H9 (cell line): ENCODE data around the gene BCKDHB. TPM values are rescaled to one million over a fixed set of nuclear protein-coding genes. Genes with fewer than 3 reads are reported as not detected.

Experiments
- DNase-seq: peaks from one replicate; pipeline ENCODE4 v3.0.0-alpha.2; 2017
- H2AFZ ChIP-seq: one replicate; pipeline ENCODE4 v1.6.1; 2013; ENCODE audit warnings: mild to moderate bottlenecking, low read length, control low read depth, moderate library complexity
- H2AK5ac ChIP-seq: 2 replicates; pipeline ENCODE4 v1.6.1; 2013; ENCODE audit warnings: low read length, control low read depth, mixed read lengths; ENCODE audit not compliant: insufficient read length
- H2BK120ac ChIP-seq: one replicate; pipeline ENCODE4 v1.6.1; 2013; ENCODE audit warnings: low read depth, mild to moderate bottlenecking, low read length, control low read depth, inconsistent platforms; ENCODE audit not compliant: poor library complexity, severe bottlenecking
- H2BK12ac ChIP-seq: 2 replicates; pipeline ENCODE4 v1.6.1; 2013; ENCODE audit warnings: low read length, control low read depth, mixed read lengths, low read depth; ENCODE audit not compliant: insufficient read length
- H2BK15ac ChIP-seq: 2 replicates; pipeline ENCODE4 v1.6.1; 2013; ENCODE audit warnings: low read depth, low read length, control low read depth
- H2BK20ac ChIP-seq: one replicate; pipeline ENCODE4 v1.6.1; 2013; ENCODE audit warnings: low read depth, mild to moderate bottlenecking, low read length, control low read depth, inconsistent platforms; ENCODE audit not compliant: poor library complexity, severe bottlenecking
- H2BK5ac ChIP-seq: 2 replicates; pipeline ENCODE4 v1.6.1; 2013; ENCODE audit warnings: low read length, control low read depth, mixed read lengths; ENCODE audit not compliant: insufficient read length
- H3K14ac ChIP-seq: 2 replicates; pipeline ENCODE4 v1.6.1; 2013; ENCODE audit warnings: low read length, control low read depth; ENCODE audit not compliant: insufficient read depth
- H3K18ac ChIP-seq: 2 replicates; pipeline ENCODE4 v1.6.1; 2013; ENCODE audit warnings: low read depth, mild to moderate bottlenecking, mixed read lengths, low read length, control low read depth; ENCODE audit not compliant: insufficient read length
- H3K23ac ChIP-seq: 2 replicates; pipeline ENCODE4 v1.6.1; 2013; ENCODE audit warnings: low read length, control low read depth, mixed read lengths, low read depth; ENCODE audit not compliant: insufficient read length
- H3K23me2 ChIP-seq: 2 replicates; pipeline ENCODE4 v1.6.1; 2013; ENCODE audit warnings: low read depth, mild to moderate bottlenecking, mixed read lengths, low read length, control low read depth; ENCODE audit not compliant: insufficient read length, poor library complexity, severe bottlenecking
- H3K27ac ChIP-seq: 2 replicates; pipeline ENCODE4 v1.5.1; 2013; ENCODE audit warnings: low read length, control low read depth, mixed read lengths, low read depth; ENCODE audit not compliant: insufficient read length
- H3K27me3 ChIP-seq: 2 replicates; pipeline ENCODE4 v1.6.1; 2013; ENCODE audit warnings: low read length, control low read depth, inconsistent platforms; ENCODE audit not compliant: insufficient read depth
- H3K4ac ChIP-seq: 2 replicates; pipeline ENCODE4 v1.6.1; 2013; ENCODE audit warnings: low read depth, mild to moderate bottlenecking, control low read depth, inconsistent platforms, low read length, moderate library complexity
- H3K4me1 ChIP-seq: 2 replicates; pipeline ENCODE4 v1.6.1; 2013; ENCODE audit warnings: low read length, control low read depth, inconsistent platforms; ENCODE audit not compliant: insufficient read depth
- H3K4me2 ChIP-seq: 2 replicates; pipeline ENCODE4 v1.6.1; 2013; ENCODE audit warnings: low read length, control low read depth, mixed read lengths; ENCODE audit not compliant: insufficient read length, insufficient read depth
- H3K56ac ChIP-seq: 2 replicates; pipeline ENCODE4 v1.6.1; 2013; ENCODE audit warnings: low read depth, mild to moderate bottlenecking, mixed read lengths, low read length, control low read depth; ENCODE audit not compliant: insufficient read length
- H3K79me1 ChIP-seq: 2 replicates; pipeline ENCODE4 v1.6.1; 2013; ENCODE audit warnings: low read depth, mild to moderate bottlenecking, moderate library complexity, low read length, control low read depth, inconsistent platforms; ENCODE audit not compliant: insufficient read depth, poor library complexity, severe bottlenecking
- H3K79me2 ChIP-seq: 2 replicates; pipeline ENCODE4 v1.6.1; 2013; ENCODE audit warnings: low read length, control low read depth, inconsistent platforms; ENCODE audit not compliant: insufficient read depth
- H3K9ac ChIP-seq: 2 replicates; pipeline ENCODE4 v1.6.1; 2013; ENCODE audit warnings: low read length, control low read depth, mixed read lengths; ENCODE audit not compliant: insufficient read length; ENCODE audit errors: extremely low read depth
- H3K9me3 ChIP-seq: one replicate; pipeline ENCODE4 v1.6.1; 2013; ENCODE audit warnings: low read depth, low read length, inconsistent platforms; ENCODE audit not compliant: control insufficient read depth
- H3T11ph ChIP-seq: one replicate; pipeline ENCODE4 v1.6.1; 2013; ENCODE audit warnings: mild to moderate bottlenecking, low read length, control low read depth, inconsistent platforms
- H4K20me1 ChIP-seq: one replicate; pipeline ENCODE4 v1.6.1; 2013; ENCODE audit not compliant: control insufficient read depth, insufficient read length, insufficient read depth
- H4K5ac ChIP-seq: 2 replicates; pipeline ENCODE4 v1.6.1; 2013; ENCODE audit warnings: low read depth, mild to moderate bottlenecking, mixed read lengths, low read length, control low read depth; ENCODE audit not compliant: insufficient read length
- H4K8ac ChIP-seq: replicated peaks from 2 replicates; pipeline ENCODE4 v1.6.1; 2013; ENCODE audit warnings: low read length, control low read depth, mixed read lengths, low read depth; ENCODE audit not compliant: insufficient read length
- H4K91ac ChIP-seq: 2 replicates; pipeline ENCODE4 v1.6.1; 2013; ENCODE audit warnings: low read depth, mild to moderate bottlenecking, moderate library complexity, mixed read lengths, low read length, control low read depth; ENCODE audit not compliant: insufficient read length
- H3K27ac Mint-ChIP-seq, 3 experiments: 2 replicates in 2 of 3; 3 replicates in 1 of 3; pipeline ENCODE4 v1.8.0; 2020 to 2021; ENCODE audit warnings: mixed read lengths in 3 of 3, mild to moderate bottlenecking in 1 of 3, moderate library complexity in 1 of 3
- H3K27me3 Mint-ChIP-seq: 2 replicates; pipeline ENCODE4 v1.8.0; 2021; ENCODE audit warnings: low read depth, mild to moderate bottlenecking, moderate library complexity, mixed read lengths
- H3K36me3 Mint-ChIP-seq, 3 experiments: 2 replicates in 2 of 3; 3 replicates in 1 of 3; pipeline ENCODE4 v1.8.0; 2020 to 2021; ENCODE audit warnings: low read depth in 3 of 3, mixed read lengths in 3 of 3; ENCODE audit not compliant: insufficient read depth in 1 of 3
- H3K4me1 Mint-ChIP-seq, 2 experiments: 2 replicates each; pipeline ENCODE4 v1.8.0; 2020; ENCODE audit warnings: mixed read lengths in 2 of 2
- H3K4me3 Mint-ChIP-seq, 2 experiments: 2 replicates in 1 of 2; 3 replicates in 1 of 2; pipeline ENCODE4 v1.8.0; 2020 to 2021; ENCODE audit warnings: mild to moderate bottlenecking in 2 of 2, mixed read lengths in 2 of 2, moderate library complexity in 1 of 2
- H3K9me3 Mint-ChIP-seq, 2 experiments: 2 replicates in 1 of 2; 3 replicates in 1 of 2; pipeline ENCODE4 v1.8.0; 2020; ENCODE audit warnings: mild to moderate bottlenecking in 2 of 2, mixed read lengths in 2 of 2, moderate library complexity in 1 of 2
- WGBS: extraction: QIAGEN DNeasy Blood & Tissue Kit; methylation state at CpG from one replicate; pipeline ENCODE4 v1.1.7; 2013; ENCODE audit warnings: missing lambda C conversion rate, low lambda C conversion rate, mixed read lengths; ENCODE audit not compliant: insufficient read length; ENCODE audit errors: extremely low coverage; 5-methylcytosine and 5-hydroxymethylcytosine counted together
- total RNA-seq: library from RNA; stranded (reverse); gene quantifications from 2 replicates; pipeline ENCODE4 v1.2.1, GENCODE V29; 2021
- TF ChIP-seq, protein P1 (sequence below): fragments of 200-600 bp; sonication (generic); conservative IDR thresholded peaks from 3 replicates; pipeline ENCODE4 v1.8.0; 2021; ENCODE audit warnings: antibody characterized with exemption, mild to moderate bottlenecking

BCKDHB gene
- total RNA-seq, 1 experiment from 2014 or later = 26.6 TPM

DNA sequence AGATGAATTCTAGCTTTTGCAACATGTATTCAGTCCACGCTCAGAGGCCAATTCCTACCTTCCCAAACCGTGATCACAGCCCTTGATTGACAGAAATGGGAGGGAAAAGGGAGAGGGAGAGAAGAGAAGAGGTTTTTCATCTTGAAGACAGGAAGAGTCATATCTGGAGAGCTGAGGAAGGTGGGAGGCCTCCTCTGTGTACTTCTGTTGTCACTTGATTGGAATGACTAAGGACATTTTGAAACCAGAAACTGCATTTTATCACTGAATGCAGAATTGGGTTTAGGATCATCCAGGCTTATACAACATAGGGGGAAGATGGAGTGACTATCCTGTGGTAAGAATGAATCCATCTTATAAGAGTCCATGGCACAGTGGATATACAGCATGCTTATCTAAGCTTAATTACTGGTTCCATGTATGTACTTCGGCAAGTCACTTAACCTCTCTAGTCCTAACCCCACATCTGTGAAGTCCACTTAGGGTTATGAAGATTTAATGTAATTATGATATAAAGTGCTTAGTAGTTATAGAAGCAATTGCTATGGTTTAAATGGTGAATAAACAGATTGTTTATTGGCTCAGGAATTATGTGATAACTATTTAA is 144.0 kb downstream of the BCKDHB start:
- Mint-ChIP-seq H3K36me3 (no peaks in the 10 kb centered on the region), H3K4me3 (no peak overlapping the region), H3K9me3 (no peaks in the 10 kb centered on the region), H3K27me3 (no peaks in the 10 kb centered on the region), H3K27ac (peak overlapping the region in 1 of 3 experiments; percentile 10; a peak in 1 of 7 replicates), H3K4me1 (no peaks in the 10 kb centered on the region)
- Histone ChIP-seq H2BK120ac (no peak overlapping the region), H2AFZ (no peak overlapping the region), H3K9me3 (no peaks in the 10 kb centered on the region), H3K4ac (no peak overlapping the region), H2AK5ac (no peak overlapping the region), H2BK5ac (no peak overlapping the region), H3K9ac (no peak overlapping the region), H3K14ac (no peak overlapping the region), H4K8ac (no peak overlapping the region), H3K79me1 (no peaks in the 10 kb centered on the region), H3K79me2 (no peaks in the 10 kb centered on the region), H3K56ac (no peak overlapping the region), H3K27ac (no peak overlapping the region), H2BK15ac (no peak overlapping the region), H3K4me1 (no peaks in the 10 kb centered on the region), H3T11ph (no peak overlapping the region), H4K5ac (no peak overlapping the region), H2BK20ac (no peak overlapping the region), H2BK12ac (no peak overlapping the region), H3K23me2 (no peaks in the 10 kb centered on the region), H3K18ac (no peak overlapping the region), H3K23ac (no peak overlapping the region), H4K91ac (no peak overlapping the region), H3K4me2 (no peak overlapping the region), H3K27me3 (no peaks in the 10 kb centered on the region), H4K20me1 (no peaks in the 10 kb centered on the region)
- TF ChIP-seq, protein P1, sequence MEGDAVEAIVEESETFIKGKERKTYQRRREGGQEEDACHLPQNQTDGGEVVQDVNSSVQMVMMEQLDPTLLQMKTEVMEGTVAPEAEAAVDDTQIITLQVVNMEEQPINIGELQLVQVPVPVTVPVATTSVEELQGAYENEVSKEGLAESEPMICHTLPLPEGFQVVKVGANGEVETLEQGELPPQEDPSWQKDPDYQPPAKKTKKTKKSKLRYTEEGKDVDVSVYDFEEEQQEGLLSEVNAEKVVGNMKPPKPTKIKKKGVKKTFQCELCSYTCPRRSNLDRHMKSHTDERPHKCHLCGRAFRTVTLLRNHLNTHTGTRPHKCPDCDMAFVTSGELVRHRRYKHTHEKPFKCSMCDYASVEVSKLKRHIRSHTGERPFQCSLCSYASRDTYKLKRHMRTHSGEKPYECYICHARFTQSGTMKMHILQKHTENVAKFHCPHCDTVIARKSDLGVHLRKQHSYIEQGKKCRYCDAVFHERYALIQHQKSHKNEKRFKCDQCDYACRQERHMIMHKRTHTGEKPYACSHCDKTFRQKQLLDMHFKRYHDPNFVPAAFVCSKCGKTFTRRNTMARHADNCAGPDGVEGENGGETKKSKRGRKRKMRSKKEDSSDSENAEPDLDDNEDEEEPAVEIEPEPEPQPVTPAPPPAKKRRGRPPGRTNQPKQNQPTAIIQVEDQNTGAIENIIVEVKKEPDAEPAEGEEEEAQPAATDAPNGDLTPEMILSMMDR = no peak
- no peak for DNase-seq
- WGBS = no CpG with 5 or more reads among the region's 3 CpGs
